Embryonic facial prominence (tissue), 1 donor: ENCODE results near the gene ZSCAN26.

Experiments used
- DNase-seq: peaks from one replicate; pipeline ENCODE4 v3.0.0-alpha.2; 2016; ENCODE audit errors: extremely low spot score

The ZSCAN26 gene

DNA sequence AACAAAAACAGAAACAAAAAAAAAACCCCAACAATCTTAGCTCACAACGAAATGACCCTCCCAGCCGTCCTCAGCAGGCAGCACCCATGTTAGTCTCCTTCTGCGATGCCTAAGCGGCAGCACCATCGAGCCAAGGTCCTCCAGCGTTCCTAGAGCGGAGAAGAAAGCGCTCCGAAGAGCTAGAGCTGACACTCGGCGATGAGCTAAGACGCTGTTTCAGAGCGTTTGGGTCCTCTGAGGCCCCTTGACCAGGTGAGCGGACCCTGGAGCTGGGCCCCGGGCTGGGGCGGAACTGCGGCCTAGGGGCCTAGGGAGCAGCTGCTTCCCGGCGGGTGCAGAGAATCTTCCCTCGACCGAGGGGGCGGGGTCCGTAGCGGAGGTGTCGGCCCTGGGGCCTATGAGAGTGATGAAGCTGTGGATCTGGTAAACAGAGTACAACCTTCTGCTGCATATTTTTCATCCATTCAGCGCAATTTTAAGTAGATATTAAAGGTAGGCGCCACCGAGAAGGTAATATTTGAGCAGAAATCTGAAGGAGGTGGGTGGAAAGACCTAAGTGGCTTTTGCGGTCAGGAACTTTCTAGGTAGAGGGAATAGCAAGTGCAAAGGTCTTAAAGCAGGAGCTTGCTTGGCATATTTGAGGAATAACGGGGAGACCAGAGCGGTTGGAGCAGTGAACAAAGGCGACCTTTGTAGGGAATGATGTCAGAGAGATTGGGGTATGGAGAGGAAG, at the start of gene ZSCAN26:
ZSCAN26 (plus strand) TSS at position 182 of the 733 bp plus-strand sequence. CDS start 4,777 bp downstream, outside the sequence.
- peak; percentile 83 for DNase-seq

DNA sequence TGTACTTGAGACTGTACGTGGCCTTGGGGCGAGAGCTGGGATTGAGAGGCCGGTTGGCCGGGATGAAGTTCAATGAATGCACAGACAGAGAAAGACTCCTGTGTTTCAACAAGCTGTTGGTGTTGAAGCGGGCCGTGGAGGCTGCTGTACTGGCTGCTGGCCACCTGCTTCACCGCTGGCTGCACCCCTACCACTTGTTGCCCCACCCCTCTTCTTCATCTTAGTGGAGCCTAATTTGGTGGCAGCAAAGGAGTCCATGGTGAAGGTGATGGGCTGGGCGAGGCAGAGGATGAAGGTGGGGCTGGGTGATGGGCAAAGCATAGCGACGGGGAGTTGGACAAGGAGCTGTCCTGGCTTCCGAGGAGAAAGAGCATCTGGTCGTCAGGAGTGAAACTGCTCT, 49.1 kb upstream of the ZSCAN26 start:
- no peak for DNase-seq

DNA sequence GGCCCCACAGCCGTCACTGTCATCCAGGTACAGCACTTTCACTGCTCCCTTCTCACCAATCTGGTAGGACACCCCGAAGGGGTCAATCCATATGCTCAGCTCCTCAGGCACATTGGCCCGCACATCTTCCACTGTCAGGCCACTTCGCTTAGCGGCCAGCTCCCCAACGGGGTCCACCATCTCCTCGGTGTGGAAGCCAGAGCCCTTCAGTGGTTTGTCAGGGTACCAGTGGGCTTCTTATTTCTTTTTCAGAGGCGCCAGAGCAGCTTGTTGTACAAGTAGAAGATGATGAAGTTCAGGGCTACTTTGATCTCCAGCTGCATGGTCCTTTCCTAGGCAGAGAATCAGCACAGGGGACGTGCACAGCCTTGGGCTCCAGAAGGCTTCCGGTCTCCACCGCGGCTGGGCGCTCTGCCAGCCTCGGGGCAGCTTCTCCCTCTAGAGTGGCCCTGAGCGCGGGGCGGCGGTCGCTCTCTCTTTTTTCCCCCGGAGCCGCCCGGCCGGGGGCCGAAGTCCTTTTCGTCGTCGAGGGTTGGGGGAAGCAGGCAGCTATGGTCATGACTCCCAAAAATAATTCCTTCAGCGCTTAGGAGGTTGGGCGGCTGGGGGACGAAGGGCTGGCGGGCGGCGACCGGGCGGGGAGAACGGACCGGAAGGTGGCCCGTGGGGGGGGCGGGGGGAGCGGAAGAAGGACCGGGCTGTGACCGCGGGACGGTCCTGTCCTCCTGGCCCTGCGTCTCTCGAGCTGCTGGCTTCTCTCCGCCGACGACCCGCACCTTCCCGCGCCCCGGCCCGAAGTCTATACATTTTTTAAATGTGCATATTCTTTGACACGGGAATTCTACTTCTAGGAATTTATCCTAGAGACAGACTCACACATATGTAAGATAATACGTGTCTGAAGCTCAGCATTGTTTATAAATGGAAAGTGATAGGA, 48.4 kb upstream of the ZSCAN26 start:
- DNase-seq, result no peak

DNA sequence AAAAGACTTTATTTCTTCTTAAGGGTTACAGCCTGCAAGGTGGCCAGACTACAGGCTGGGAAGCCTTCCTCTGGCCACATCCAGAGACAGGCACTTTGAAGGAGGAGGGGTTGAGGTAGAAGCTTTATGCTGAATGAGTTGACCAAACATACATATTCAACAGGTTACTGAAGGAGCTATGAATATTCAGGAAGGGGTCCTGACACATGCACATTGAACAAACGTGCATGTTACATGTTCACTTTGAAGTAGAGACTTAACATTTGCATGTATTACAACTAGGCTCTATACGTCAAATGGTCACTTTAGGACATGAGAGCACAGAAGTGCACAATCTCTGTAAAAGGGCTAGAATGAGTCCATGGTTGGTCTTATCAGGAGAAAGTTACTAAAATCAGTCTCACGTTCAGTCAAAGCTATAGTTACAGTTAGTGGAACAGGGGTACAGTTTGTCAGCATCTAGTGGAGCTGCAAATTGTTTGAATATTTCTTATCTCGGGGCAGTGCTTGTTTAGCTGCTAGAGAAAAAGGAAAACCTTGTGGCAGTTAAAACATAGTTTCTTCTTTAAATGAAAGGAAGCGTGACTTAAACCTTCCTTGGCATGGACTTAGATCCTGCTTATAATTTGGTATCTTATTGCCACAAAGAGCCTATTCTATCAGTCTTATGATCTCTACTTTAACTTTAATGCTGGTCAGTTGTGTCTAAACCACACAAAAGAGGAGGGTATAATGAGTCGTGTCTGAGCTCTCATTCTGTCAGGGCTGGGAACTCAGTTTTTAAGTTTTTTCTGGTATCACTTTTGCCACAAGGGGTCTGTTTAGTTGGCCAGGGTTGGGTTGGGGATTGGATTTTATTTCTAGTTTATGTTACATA, 46.4 kb upstream of the ZSCAN26 start:
- no peak for DNase-seq

DNA sequence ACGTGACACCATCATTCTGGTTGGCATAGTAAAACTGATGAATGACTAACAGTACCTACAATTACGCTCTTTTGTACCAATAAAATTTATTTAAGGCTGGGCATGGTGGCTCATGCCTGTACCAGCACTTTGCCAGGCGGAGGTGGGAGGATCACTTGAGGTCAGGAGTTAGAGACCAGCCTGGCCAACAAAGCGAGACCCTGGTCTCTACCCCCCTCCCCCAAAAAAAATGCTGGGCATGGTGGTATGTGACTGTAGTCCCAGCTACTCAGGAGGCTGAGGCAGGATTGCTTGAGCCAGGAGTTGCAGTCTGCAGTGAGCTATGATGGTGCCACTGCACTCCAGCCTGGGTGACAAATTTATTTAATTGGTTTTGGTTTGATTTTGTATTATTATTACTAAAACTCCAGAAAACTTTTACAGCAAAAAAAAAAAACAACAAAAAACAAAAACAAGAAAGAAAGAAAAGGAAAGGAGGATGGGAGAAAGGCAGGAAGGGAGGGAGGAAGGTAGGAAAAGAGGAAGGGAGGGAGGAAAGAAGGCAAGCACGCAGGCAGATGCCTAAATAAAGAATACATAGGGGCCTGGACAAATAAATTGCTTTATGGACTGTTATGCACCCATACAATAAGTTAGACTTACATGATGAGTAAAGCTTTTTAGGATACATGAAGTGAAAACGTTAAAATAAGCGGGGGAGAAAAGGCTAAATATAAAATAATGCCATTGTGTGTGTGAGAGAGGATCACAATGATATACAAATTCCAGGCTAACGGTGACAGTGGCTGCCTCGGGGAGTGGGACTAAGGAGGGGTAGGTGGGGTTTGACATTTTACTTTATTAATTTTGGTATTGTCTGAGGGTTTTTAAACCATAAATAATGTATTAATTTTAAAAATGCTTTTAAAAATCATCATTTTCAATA, 42.5 kb upstream of the ZSCAN26 start:
- no peak for DNase-seq

DNA sequence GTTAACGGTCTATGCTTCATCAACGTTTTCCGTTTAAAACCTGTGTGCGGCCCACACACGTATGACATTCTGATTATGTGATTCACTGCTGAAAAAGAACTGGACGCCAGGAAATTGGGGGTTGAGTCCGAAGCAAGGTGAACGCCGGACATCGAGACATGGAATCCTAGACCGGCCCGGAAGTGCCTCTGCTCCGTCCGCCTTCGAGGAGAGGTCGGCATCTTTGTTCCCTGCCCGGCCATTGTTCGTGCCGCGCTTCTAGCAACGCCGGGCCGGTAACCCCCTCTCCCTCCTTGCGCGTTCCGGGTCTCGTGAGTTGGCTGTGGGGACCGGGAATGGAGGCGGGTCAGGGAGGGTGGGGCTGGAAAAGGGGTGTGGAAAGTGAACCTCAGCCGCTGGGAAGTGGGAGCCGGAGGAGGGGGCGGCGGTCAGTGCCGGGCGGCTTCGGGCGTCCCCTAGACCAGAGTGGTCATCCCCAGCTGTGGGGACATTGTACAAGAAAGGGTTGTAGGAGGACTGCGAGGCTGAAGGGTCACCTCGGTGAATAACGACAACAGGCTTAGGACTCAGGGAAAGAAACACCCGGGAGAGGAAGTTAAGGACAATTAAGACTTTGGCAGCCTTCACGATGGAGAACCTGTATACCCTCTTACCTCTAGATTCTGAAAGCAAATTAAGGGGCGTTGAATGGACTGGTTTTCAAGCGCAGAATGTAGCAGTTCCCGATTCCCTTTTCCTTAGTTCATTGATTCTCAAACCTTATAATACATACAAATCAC, 41.7 kb upstream of the ZSCAN26 start, which contains the start of gene ZSCAN9:
ZSCAN9 (plus strand) TSS at position 220 of the 779 bp plus-strand sequence. CDS start 1,810 bp downstream, outside the sequence.
- DNase-seq, result peak; percentile 43

DNA sequence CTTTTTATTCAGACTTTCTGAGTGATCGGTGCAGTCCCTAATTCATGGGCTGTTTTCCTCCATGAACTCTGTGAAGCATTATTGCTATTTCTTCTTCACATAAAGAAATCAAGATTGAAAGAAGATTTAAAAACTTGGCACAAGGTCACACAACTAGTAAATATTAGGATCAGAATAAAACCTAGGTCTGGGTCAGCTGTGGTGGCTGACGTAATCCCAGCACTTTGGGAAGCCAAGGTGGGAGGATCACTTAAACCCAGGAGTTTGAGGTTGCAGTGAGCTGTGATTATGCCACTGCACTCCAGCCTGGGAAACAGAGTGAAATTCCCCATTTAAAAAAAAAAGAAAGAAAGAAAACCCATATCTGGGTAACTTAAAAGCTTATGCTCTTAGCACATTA, 40.5 kb upstream of the ZSCAN26 start:
- DNase-seq, result no peak

DNA sequence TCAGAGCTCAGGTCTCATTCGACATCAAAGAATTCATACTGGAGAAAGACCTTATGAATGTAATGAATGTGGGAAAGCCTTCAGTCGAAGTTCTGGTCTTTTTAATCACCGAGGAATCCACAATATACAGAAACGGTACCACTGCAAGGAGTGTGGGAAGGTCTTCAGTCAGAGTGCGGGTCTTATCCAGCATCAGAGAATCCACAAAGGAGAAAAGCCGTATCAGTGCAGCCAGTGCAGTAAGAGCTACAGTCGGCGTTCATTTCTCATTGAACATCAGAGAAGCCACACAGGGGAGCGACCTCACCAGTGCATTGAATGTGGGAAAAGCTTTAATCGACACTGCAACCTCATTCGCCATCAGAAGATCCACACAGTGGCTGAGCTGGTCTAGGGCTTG, 34.2 kb upstream of the ZSCAN26 start:
- no peak for DNase-seq

DNA sequence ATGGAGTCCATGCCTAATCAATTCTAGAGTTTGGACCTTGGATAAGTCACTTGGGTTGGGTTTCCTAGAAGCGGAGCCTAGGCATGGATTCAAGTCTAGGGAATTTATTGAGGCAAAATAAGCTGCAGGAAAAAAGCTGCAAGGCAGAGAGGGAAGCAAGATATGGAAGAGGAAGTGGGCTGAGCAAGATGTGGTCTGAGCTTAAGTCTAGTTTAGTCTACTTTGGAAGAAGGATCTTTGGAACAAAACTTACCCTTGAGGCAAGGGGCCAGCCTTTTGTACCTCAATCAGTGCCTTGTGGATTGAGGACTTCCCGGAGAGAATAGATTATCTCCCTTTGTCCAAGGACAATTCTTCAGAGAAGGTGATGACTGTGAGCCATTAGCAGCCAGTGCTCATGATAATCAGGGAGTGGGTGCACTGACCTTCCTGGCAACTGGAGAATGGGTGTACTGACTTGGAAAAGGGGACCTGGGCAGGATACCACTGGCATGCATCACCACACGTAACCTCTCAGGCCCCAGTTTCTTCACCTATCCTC, 31.0 kb upstream of the ZSCAN26 start:
- no peak for DNase-seq

DNA sequence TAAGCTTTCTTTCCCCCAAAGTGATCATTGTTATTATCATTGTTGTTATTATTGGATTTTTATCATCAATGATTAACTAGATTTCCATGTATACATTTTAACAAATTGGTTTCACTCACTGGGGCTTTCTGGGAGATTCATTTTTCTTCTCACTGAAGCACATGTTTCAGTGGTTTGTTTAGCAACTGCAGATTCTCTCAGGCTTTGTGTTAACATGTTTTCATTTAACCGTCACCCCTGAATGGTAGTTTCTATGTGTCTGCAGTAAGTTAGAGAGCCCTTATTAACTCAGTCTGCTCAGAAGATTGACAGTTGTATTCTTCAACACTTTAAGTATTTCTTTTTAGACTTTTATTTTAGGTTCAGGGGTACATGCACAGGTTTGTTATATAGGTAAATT, 27.3 kb upstream of the ZSCAN26 start:
- no peak for DNase-seq

DNA sequence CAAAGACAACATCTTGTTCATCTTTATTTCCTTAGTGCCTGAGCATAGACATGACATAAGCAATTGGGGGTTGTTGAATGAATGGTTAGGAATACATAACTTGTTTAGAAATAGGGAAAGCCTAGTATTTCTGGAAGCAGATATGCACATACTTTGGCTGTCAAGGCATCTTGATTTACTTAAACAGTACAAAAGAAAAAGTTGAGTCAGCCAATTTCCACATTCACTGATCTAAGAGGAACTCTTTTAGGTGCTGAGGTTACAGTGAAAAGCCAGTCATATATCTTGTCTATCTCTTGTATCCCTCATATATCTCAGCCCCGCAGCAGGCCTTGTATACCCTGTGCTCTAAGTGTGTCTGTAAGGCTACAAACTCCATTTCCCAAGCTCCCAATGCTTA, 26.5 kb upstream of the ZSCAN26 start:
- no peak for DNase-seq

DNA sequence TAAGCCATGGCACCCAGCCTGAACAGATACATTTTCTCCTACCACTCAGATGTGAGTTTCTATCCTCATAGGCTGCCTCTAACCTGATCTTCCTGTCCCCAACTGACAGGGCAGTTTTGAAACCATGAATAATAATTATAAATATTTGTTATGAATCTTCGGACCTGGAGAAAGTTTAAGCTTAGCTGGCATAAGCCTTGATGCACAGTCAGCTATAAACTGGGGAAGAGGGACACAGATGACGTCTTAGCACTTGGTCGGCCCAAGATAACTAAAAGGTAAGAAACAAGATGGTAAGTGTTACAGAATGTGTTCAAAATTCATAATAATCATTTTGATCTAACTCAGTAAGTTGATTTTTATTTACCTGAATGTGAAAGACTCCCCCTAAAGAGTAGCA, 23.0 kb upstream of the ZSCAN26 start:
- DNase-seq, result no peak

DNA sequence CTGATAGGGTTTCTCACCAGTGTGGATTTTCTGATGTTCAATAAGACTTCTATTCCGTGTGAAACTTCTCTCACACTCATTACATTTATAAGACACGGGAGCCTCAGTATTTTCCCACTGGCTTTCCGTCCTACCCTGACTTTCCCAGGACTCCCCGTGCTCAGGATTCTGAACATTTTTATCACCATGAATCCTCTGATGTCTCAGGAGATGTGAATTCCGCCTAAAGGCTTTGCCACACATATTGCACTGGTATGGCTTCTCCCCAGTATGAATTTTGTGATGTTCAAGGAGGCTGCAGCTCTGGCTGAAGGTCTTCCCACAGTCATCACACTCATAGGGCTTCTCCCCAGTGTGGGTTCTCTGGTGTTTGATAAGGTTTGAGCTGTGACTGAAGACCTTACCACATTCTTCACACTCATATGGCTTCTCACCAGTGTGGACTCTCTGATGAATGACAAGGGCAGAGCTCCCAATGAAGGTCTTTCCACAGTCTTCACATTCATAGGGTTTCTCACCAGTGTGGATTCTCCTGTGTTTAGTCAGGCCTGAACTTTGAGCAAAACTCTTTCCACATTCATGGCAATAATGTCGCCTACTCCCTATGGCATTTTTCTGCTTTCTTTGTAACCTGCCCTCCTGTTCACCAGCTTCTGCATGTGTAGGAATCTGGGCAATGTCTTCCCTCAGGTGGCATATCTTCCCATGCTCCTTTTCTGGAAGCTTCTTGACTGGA, 21.6 kb upstream of the ZSCAN26 start:
- no peak for DNase-seq

DNA sequence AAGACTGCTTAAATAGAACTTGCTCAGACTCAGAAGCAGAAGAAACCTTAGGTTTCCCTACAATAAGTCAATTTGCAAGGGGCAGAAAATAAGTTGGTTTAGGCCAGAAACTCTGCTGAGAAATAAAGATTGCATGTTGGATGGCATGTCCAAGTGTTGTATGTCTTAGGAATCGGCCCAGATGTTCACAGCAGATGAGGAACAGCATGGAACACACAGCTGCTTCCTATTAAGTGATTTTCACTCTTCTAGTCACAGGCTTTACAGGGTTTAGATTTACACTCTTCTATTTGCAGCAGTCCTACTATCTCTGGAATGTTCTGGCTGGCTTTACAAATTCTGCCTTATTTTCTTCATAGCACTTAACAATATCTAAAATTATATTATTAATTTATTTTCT, 18.0 kb upstream of the ZSCAN26 start:
- DNase-seq, result no peak

DNA sequence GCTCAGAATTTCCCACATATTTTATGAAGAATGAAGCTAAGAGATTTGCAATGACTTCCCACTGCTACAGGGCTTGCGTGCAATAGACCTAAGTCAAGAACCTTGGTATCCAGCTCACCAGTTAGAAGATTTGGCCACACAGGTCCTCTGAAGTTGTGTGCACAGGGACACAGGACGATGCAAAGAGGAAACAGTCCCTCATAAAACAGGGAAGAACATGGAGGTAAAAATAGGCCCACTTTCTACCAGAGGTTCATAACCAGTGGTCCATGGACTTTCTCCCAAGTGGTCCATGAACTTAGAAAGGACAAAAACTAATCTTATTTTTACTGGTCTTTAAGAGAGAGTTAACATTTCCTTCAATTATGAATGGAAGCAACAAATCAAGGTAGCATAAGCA, 16.2 kb upstream of the ZSCAN26 start:
- no peak for DNase-seq

DNA sequence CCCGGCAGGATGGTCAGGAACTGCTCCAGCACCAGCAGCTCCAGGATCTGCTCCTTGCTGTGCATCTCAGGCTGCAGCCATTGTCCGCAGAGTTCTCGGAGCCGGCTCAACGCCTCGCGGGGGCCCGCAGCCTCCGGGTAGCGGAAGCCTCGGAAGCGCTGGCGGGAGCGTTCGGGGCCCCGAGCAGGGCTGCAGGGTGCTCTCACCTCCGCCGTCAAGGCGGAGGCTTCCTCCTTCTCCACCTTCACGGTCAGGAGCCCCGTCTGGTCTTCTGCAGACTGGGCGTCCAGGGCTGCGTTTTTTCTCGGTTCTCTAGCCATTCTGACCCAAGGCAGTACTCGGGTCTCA, 15.3 kb upstream of the ZSCAN26 start:
- no peak for DNase-seq

DNA sequence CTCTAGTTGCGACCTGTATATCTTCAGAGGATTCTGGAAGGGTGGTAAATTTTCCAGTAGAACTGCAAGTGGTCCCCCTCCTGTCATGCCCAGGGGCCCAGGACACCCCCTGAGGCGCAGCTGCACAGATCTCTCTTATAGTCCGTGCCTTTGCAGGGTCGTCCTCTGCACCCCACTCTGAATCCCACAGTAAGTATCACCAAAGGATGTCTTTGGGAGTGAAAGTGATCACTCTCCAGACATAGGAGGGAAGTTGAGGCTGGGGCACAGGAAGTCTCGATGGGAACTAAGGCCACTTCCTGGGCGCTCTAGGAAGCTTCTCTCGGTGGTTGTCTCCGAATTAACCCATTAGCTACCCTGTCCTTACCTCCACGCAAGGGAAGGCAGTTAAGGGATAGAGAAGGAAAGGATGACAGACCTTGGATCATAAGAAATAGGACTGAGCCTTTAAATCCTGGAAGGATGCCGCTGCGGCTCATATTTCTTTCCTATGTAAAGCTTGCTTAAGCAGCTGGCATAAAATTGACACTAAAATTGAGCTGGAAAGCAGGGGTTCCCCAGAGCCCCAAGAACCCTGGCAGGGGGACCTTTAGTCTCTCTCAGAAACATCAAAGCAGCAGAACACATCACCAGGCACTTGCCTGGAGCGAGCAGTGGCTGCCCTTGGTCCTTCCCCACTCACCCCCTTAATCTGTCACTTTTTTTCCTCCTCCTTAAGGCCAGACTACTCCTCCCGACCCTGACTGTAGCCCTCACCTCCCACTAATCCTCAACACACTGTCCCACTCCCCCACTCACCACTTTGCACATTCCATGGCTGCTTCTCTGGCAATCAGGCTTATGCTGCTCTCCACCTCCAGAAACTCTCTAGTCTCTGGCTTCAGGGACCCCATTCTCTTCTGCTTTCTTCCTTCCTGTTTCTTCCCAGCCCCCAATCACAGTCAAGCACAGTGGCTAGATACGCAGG, 14.7 kb upstream of the ZSCAN26 start, which contains the start of gene ZKSCAN4:
ZKSCAN4 (minus strand) TSS at position 261 of the 967 bp plus-strand sequence. CDS start 289 bp downstream, outside the sequence.
- peak; percentile 80 for DNase-seq

DNA sequence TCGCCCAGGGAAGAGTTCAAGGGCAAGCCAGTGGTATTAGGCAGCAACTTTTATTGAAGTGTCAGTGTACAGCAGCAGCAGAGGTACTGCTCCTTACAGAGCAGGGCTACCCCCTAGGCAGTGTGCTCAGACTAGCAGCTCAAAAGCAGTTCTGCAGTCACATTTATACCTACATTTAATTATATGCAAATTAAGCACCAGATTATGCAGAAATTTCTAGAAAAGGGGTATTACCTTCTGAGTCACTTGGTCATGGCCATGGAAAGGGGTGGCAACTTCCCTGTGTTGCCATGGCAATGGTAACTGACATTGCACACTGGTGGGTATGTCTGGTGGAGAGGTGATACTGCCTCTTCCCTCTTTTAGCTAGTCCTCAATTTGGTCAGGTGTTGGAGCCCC, 12.8 kb upstream of the ZSCAN26 start:
- DNase-seq, result no peak
